Upper lobe of right lung (tissue), 1 donor: Measurements from ENCODE around the gene HKDC1. TPM values are rescaled to one million over a fixed set of nuclear protein-coding genes. Genes with fewer than 3 reads are reported as not detected.
A peak's percentile ranks its signal among the peaks of the same experiment; 100 is the strongest.
"Not testable (repeated sequence)": the region's sequence is repeated elsewhere in the genome, so short reads cannot be mapped to it uniquely, and the experiment has no call there.

Source experiments
- ATAC-seq: fragments of 200-7000 bp; cut with Tn5 transposase; one replicate; pipeline ENCODE4 v1.9.1; 2020; ENCODE audit warnings: mild to moderate bottlenecking, moderate library complexity
- DNase-seq: peaks from one replicate; pipeline ENCODE4 v3.0.0-alpha.2; 2020
- H3K27ac ChIP-seq: fragments of 200-600 bp; one replicate; pipeline ENCODE4 v1.8.0; 2022
- H3K27me3 ChIP-seq: fragments of 200-600 bp; one replicate; pipeline ENCODE4 v1.8.0; 2022; ENCODE audit warnings: mild to moderate bottlenecking
- H3K36me3 ChIP-seq: fragments of 200-600 bp; one replicate; pipeline ENCODE4 v1.8.0; 2022
- H3K4me1 ChIP-seq: fragments of 200-600 bp; one replicate; pipeline ENCODE4 v1.8.0; 2022
- H3K4me3 ChIP-seq: fragments of 200-600 bp; one replicate; pipeline ENCODE4 v1.8.0; 2022; ENCODE audit warnings: mild to moderate bottlenecking
- H3K9me3 ChIP-seq: fragments of 200-600 bp; one replicate; pipeline ENCODE4 v1.8.0; 2022
- CTCF ChIP-seq: fragments of 200-600 bp; IDR thresholded peaks from one replicate; pipeline ENCODE4 v1.8.0; 2022; ENCODE audit warnings: antibody characterized with exemption
- intact Hi-C: fragments of 100-400 bp; cut with DNase I; formaldehyde crosslinking; loops from one replicate; pipeline ENCODE4 v1.11.0; 2022
- total RNA-seq: library from RNA; stranded (reverse); fragmentation: NEBNext Ultra II Directional; extraction: Animal tissue kit (Norgen Biotek cat#: 25700); gene quantifications from one replicate; pipeline ENCODE4 v1.2.1, GENCODE V29; 2021
- donor health status: DM: no; HTN: yes; CAD: no; lungs with severe emphysema.

HKDC1 gene
- total RNA-seq, 1 donor from 2014 or later, result 9.6 TPM

GRCh38 chr10:69246036-69246435, 25.9 kb downstream of the HKDC1 start:
- Histone ChIP-seq H3K27ac (no peak overlapping the region), H3K4me1 (no peaks in the 10 kb centered on the region), H3K27me3 (no peaks in the 10 kb centered on the region), H3K4me3 (no peak overlapping the region), H3K36me3 (no peaks in the 10 kb centered on the region), H3K9me3 (no peaks in the 10 kb centered on the region)
- no peak for ATAC-seq
- TF ChIP-seq CTCF, result no peak
- no peak for DNase-seq
- intact Hi-C loops, result no loop called here

GRCh38 chr10:69246581-69247312, 26.6 kb downstream of the HKDC1 start:
- Histone ChIP-seq H3K27ac (no peak overlapping the region), H3K4me1 (no peaks in the 10 kb centered on the region), H3K4me3 (no peak overlapping the region), H3K36me3 (no peaks in the 10 kb centered on the region), H3K27me3 (no peaks in the 10 kb centered on the region), H3K9me3 (no peaks in the 10 kb centered on the region)
- no peak for ATAC-seq
- DNase-seq, result no peak
- no peak for TF ChIP-seq CTCF
- intact Hi-C loops, result no loop called here

- peaks cover 3% of the 10 kb centered on the region for H3K36me3 ChIP-seq
- intact Hi-C loops, result no loop called here
These were observed 27.2 kb downstream of the HKDC1 start for GRCh38 chr10:69247313-69247710.

GRCh38 chr10:69248117-69248730, 28.1 kb downstream of the HKDC1 start:
- H3K27ac ChIP-seq, result no peak overlapping the region
- intact Hi-C loops, result no loop called here
- peak; percentile 12 for ATAC-seq

More at GRCh38 chr10:69247313-69247710, 27.2 kb downstream of the HKDC1 start:
- DNase-seq (no peak), ATAC-seq (no peak)
- Histone ChIP-seq H3K4me3 (no peak overlapping the region), H3K27ac (no peak overlapping the region), H3K27me3 (no peaks in the 10 kb centered on the region), H3K9me3 (no peaks in the 10 kb centered on the region), H3K4me1 (no peaks in the 10 kb centered on the region)
- no peak for TF ChIP-seq CTCF

GRCh38 chr10:69250041-69250440, 29.9 kb downstream of the HKDC1 start:
- no peak for TF ChIP-seq CTCF
- DNase-seq (no peak), ATAC-seq (no peak)
- no peak overlapping the region for H3K4me3 ChIP-seq
- peaks cover 3% of the 10 kb centered on the region for H3K36me3 ChIP-seq
- no peaks in the 10 kb centered on the region for H3K9me3 ChIP-seq
- H3K27ac ChIP-seq, result no peak overlapping the region
- no peaks in the 10 kb centered on the region for H3K27me3 ChIP-seq
- H3K4me1 ChIP-seq, result no peaks in the 10 kb centered on the region
- intact Hi-C loops, result no loop called here

More at GRCh38 chr10:69248117-69248730, 28.1 kb downstream of the HKDC1 start:
- H3K4me1 ChIP-seq, result no peaks in the 10 kb centered on the region
- DNase-seq, result no peak
- H3K36me3 ChIP-seq, result peaks cover 3% of the 10 kb centered on the region
- no peak overlapping the region for H3K4me3 ChIP-seq
- TF ChIP-seq CTCF, result no peak
- H3K27me3 ChIP-seq, result no peaks in the 10 kb centered on the region
- no peaks in the 10 kb centered on the region for H3K9me3 ChIP-seq

GRCh38 chr10:69251417-69251816, 31.3 kb downstream of the HKDC1 start:
- H3K27me3 ChIP-seq, H3K9me3 ChIP-seq, ATAC-seq, H3K36me3 ChIP-seq, intact Hi-C loops, H3K4me3 ChIP-seq, DNase-seq, H3K27ac ChIP-seq, H3K4me1 ChIP-seq: not testable (repeated sequence)
